Activated CD8-positive, alpha-beta memory T cell treated with anti-CD3 and anti-CD28 coated beads, Interleukin-2, amount 50 U/mL, for 24 hours (primary cell): ENCODE measurements around the gene KLHDC8A.
"Not testable (repeated sequence)": the region's sequence is repeated elsewhere in the genome, so short reads cannot be mapped to it uniquely, and the experiment has no call there.

Experiments
- DNase-seq: peaks from one replicate; pipeline ENCODE4 v3.0.0-alpha.2; 2020; ENCODE audit errors: extremely low read depth

KLHDC8A gene

GRCh38 chr1:205297546-205298177 is 59.1 kb downstream of the KLHDC8A start:
- not testable (repeated sequence) for DNase-seq

- no peak for DNase-seq
Observed at GRCh38 chr1:205296154-205296553, 60.6 kb downstream of the KLHDC8A start.

- DNase-seq: no peak
Observed at GRCh38 chr1:205294934-205295333, 61.8 kb downstream of the KLHDC8A start.

- DNase-seq: no peak
Observed at GRCh38 chr1:205294175-205294917, 62.4 kb downstream of the KLHDC8A start.

- no peak for DNase-seq
Observed at GRCh38 chr1:205293350-205294074, 63.2 kb downstream of the KLHDC8A start.

- DNase-seq: no peak
Observed at GRCh38 chr1:205291596-205291995, 65.1 kb downstream of the KLHDC8A start.

- peak; percentile 64 for DNase-seq
Observed at GRCh38 chr1:205287767-205288559, 68.8 kb downstream of the KLHDC8A start.

GRCh38 chr1:205287076-205287475 is 69.6 kb downstream of the KLHDC8A start:
- DNase-seq: no peak

GRCh38 chr1:205286335-205286950 is 70.3 kb downstream of the KLHDC8A start:
- DNase-seq: no peak
